ELR (cell line): Measurements from ENCODE around the gene SFXN5.

Experiments
- DNase-seq: peaks from one replicate; pipeline ENCODE4 v3.0.0-alpha.2; 2015; ENCODE audit warnings: low read depth

Gene SFXN5

GRCh38 chr2:72940786-72941185, 130.7 kb downstream of the SFXN5 start:
- no peak for DNase-seq

DNA sequence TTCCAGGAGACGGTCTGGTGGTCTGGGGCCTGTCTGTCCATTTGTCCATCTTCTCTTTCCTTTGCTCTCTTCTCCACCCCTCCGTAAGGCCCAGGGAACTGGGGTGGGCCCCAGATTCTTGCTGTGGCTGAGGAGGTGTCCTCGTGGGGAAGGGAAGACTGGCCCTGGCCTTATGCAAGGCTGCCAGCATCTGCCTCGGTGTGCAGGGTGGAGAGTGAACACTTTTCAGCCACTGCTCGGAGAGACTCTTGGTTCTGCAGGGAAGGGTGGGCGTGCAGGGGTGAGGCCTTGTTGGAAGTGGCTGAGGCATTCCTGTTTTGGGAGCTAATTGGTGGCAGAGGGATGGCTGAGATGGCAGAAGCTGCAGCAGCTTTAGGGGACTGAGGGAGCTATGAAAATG, 131.2 kb downstream of the SFXN5 start:
- DNase-seq, result no peak

DNA sequence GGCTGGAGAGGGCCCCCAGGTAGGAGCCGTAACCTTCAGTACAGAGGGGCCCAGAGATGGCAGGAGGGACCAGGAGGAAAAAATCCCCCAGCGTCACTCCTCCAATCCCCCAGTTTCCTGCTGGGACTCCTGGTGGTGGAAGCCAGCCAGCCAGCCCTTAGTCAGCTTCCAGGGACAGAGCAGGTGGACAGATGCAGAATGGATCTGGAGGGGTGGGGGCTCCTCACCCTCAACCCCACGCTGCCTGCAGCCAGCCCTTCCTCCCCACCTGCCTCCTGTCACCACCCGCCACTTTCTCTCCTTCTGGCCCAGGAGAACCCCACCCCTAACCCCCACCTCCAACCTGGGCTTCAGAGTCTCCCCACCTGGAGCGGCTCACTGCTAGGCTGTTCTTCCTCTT, 133.1 kb downstream of the SFXN5 start:
- no peak for DNase-seq

- no peak for DNase-seq
Observed at GRCh38 chr2:72937356-72937669, 134.2 kb downstream of the SFXN5 start.

DNA sequence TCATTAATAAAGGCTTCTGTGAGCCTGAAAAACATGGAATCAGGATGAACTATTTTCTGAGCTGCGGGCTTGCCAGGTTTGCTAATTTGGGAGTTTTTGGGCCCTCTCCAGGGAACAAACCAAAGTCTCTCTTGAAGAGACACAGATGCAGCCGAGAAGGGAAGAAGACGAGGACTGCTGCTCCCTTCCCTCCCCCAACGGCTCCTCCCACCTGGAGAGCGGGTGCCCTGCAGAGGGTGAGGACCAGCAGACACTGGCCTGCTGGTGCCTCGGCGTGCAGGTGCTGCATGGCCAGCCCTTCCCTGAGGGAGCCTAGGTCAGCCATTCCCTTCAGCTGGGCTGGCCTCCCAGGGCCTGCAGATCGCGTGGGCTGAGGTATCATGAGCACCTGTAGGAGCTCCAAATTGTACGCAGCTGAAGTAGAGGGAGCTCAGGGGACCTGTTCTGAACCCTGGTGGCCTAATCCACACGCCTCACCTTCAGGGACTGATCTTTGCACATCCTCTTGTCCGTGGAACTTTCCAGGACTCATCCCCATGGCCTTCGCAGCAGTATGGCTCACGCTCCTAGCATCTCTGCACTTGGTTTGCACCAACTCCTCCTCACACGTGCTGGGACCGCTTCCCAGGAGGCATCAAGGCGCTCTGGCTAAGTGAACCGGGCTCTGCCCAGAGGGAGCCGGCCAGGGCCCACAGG, 134.7 kb downstream of the SFXN5 start:
- no peak for DNase-seq

DNA sequence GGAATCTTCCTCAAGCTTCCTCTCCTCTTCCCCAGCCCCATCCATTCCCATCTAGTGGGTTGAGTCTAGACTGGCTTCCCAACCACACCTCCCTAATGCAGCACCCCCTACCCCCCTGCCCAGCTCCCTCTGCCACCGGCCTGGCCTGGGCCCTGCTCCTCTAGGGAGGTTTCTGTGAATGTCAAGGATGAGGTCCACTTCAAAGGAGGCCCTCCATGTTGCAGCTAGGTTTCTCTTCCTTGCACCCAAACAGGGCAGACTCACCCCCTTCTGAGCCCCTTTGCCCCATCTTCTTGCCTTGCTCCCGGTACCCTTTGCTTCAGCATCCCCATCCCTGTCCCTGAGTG, 135.9 kb downstream of the SFXN5 start:
- no peak for DNase-seq

GRCh38 chr2:72934683-72935610, 136.6 kb downstream of the SFXN5 start:
- peak; percentile 45 for DNase-seq

DNA sequence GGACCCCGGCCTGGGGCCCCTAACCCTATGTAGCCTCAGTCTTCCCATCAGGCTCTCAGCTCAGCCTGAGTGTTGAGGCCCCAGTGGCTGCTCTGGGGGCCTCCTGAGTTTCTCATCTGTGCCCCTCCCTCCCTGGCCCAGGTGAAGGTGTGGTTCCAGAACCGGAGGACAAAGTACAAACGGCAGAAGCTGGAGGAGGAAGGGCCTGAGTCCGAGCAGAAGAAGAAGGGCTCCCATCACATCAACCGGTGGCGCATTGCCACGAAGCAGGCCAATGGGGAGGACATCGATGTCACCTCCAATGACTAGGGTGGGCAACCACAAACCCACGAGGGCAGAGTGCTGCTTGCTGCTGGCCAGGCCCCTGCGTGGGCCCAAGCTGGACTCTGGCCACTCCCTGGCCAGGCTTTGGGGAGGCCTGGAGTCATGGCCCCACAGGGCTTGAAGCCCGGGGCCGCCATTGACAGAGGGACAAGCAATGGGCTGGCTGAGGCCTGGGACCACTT, 137.8 kb downstream of the SFXN5 start:
- no peak for DNase-seq

GRCh38 chr2:72933207-72933606, 138.3 kb downstream of the SFXN5 start:
- DNase-seq, result no peak

DNA sequence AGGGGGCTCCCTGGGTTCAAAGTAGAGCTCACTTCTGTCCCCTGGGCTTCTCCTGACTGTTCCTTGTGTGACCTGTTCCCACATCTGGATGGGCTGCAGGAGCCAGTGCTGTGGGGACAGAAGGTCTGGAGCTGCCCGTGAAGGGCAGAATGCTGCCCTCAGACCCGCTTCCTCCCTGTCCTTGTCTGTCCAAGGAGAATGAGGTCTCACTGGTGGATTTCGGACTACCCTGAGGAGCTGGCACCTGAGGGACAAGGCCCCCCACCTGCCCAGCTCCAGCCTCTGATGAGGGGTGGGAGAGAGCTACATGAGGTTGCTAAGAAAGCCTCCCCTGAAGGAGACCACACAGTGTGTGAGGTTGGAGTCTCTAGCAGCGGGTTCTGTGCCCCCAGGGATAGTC, 138.7 kb downstream of the SFXN5 start:
- no peak for DNase-seq

DNA sequence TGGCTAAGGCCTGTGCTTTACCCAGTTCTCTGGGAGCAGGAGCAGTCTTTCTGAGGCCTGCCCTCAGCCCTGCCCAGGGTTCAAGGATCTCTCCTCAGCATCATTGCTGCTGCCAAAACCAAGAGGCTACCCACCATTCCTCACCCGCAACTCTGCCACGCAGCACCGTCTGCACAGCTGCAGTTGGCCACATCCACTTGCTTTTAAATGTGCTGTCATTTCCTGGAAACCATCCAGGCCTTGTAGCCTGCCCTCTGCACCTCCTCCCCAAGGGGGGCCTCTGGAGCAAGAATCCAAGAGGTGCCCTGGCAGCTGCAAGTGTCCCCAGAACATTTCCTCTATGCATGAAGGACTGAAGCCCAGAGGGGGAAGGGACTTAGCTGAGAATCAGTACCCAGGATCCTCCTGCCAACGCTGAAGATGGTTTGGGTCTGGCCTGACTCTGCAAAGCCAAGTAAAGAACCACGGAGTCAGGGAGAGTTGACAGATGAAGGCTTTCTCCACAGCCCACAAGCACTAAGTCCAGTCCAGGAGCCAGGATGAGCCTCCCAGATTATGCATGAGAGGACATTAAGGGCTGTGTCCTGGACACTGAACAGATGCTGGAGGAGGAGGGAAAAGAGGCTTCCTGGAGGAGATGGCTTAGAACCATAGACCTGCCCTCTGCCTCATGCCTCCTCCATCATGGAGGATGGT, 139.3 kb downstream of the SFXN5 start:
- DNase-seq, result peak; percentile 51

DNA sequence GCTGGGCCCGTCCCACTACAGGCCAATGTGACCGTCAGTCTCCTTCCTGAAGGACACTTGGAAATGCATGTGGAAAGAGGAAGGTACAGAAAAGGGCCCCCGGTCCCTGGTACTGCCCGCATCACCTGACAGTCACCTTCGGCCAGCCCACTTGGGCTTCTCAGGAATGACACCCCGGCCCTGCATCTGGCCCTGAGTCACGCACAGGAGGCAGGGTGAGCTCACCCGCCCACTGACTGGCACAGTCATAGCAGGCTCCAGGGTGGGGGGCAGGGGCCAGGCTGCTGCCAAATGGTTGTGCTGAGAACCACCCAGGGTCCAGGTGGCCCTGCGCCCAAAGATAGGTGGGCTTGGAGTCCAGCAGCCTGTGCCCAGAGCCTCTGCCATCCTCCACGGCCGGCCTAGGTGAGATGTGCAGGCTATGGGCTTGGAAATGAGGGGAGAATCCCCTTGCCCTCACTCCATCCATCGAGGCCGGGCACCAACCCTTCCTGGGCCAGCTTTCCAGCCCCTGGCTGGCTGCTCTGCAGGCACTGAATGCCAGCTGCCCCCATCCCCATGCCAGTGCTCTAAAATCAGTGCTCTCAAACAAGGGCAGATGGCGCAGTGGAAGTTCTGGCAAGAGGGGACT, 140.1 kb downstream of the SFXN5 start:
- peak; percentile 83 for DNase-seq

DNA sequence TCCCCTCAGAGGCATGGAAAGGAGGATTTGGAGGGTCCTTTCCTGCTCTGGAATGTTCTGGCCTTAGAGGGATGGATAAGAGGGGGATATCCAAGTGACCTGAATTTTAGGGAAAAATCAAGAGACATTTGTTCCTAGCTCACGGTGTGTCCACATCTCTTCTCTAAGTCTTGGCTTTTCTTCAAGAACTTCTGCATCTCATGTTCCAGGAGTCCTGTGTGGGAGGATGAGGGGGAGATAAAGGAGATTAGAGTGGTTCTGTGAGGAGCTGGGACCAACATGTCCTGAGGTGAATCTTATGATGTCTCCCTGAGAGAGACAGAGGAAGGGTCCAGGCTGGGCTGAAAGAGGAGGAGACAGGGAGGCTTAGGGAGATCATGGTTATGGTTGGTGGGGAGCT, 142.5 kb downstream of the SFXN5 start:
- no peak for DNase-seq

DNA sequence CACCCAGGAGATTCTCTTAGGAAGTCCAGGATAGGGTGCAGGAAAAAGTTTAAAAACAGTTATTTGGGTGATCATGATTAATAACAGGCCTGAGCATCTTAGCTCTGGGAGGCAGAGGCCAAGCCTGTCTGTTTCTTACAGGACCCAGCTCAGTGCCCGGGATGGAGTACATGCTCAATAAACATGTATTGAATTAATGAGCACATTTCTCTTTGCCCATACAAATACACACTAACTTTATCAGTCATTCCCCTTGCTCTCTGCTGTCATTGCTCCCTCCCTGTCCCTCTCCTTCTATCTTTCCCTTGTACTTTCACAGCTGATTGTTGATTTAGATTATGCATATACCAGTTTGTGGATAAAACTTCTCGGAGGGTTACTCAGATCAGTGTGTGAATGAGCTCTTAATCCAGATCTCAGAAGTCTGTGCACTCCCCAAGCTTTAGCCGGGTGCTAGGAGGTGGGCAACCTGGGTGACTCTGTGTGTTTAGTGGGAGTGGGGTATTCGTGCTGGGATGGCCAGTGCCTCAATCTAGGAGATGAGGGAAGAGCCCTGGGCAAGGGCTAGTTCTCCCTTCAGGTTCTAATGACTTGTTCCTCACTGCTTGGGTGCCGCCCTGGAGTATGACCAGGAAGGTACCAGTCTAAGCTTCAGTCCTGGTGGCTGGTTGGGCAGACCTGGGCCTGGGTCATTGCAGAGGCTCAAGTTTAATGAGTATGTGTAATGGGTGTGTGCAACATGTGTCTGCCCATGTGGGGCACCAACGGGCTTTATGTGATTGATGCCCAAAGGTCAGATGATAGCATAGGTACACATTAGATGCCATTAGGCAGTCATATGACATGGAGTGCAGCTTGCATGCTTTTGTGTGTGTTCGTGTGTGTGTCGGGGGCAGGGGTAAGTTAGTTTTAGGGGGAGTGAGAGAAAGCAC, 143.6 kb downstream of the SFXN5 start:
- DNase-seq, result no peak

- DNase-seq, result no peak
Observed at GRCh38 chr2:72926811-72927465, 144.6 kb downstream of the SFXN5 start.

DNA sequence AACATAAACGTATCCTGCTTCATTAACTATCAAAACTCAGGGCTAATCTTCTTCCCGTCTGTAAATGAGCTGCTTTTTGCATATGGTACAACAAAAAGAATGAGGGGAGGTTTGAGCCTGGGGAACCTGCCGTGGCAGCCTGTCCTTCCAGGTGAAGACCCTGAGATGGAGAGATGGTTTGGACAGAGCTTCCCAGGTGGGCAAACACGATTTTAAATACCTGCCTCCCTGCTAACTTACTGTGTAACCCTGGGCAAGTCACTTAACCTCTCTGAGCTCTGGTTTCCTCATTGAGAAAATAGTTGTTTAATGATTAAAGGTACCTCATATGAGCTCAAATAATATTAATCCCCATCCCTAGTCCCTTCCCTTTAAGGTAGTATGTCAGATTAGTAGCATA, 145.1 kb downstream of the SFXN5 start:
- no peak for DNase-seq

GRCh38 chr2:72925328-72925943, 146.1 kb downstream of the SFXN5 start:
- DNase-seq, result no peak

- no peak for DNase-seq
Observed at GRCh38 chr2:72924353-72925240, 146.9 kb downstream of the SFXN5 start.

DNA sequence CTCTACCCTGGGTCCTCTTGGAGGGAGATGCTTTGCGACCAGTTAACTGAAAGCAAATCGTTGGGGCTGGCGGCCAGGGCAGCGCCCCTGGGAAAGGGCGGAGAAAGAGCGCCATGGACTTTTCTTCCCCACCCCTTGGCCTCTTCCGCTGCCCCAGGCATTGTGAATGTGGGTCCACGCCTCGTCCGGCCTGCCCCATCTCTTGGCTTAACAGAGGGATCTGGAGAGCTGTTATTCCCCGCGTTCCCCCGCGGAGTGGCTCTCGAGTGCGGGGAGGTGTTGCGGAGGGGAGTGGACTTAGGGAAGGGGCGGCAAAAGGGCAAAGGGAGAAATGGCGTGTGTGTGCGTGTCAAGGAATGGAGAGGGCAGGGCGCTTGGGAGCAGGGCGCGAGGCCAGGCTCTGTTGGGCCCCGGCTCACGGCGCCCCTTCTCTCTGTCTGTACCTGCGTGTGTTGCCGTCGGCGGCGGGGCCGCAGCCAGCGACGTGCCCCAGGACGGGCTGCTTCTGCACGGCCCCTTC, 147.6 kb downstream of the SFXN5 start:
- DNase-seq, result no peak
